H1 (cell line): ENCODE results near the gene ADNP. TPM values are rescaled to one million over a fixed set of nuclear protein-coding genes. Genes with fewer than 3 reads are reported as not detected.

Experiments
- CTCF ChIA-PET: fragments of 300-600 bp; sonication (Branson Sonifier 250); formaldehyde crosslinking; loops from one replicate; lab custom pipeline; 2021; ENCODE audit not compliant: partially characterized antibody; lab: Charles Lee
- POLR2A ChIA-PET: fragments of 300-600 bp; sonication (Branson Sonifier 250); formaldehyde crosslinking; loops from one replicate; lab custom pipeline; 2021; ENCODE audit warnings: inconsistent platforms; ENCODE audit not compliant: partially characterized antibody; lab: Charles Lee
- DNase-seq, 2 experiments: peaks; one replicate each; pipeline versions ENCODE4 v3.0.0 to v3.0.0-alpha.2; 2010 to 2022; ENCODE audit warnings: low spot score in 2 of 2, low read depth in 1 of 2, mixed read lengths in 1 of 2
- FAIRE-seq: peaks from 2 replicates; lab custom pipeline; 2011; peaks lifted over from hg19 to GRCh38; lab: Jason Lieb, UNC
- H2AFZ ChIP-seq: 2 replicates; pipeline ENCODE4 v1.8.1; 2012; ENCODE audit warnings: low read length, inconsistent platforms
- H2AK5ac ChIP-seq: 2 replicates; pipeline ENCODE4 v1.6.1; 2013; ENCODE audit warnings: low read depth, low read length
- H2BK120ac ChIP-seq: replicated peaks from 2 replicates; pipeline ENCODE3; 2013; ENCODE audit warnings: low read depth, low read length, inconsistent platforms
- H2BK12ac ChIP-seq: 2 replicates; pipeline ENCODE4 v1.6.1; 2013; ENCODE audit warnings: low read depth, low read length
- H2BK15ac ChIP-seq: 2 replicates; pipeline ENCODE4 v1.6.1; 2013; ENCODE audit warnings: low read length
- H2BK20ac ChIP-seq: 2 replicates; pipeline ENCODE4 v1.6.1; 2013; ENCODE audit warnings: low read length
- H2BK5ac ChIP-seq: 2 replicates; pipeline ENCODE4 v1.6.1; 2013; ENCODE audit warnings: low read depth, low read length
- H3K14ac ChIP-seq: 2 replicates; pipeline ENCODE4 v1.6.1; 2013; ENCODE audit warnings: inconsistent platforms; ENCODE audit not compliant: insufficient read length
- H3K18ac ChIP-seq: 2 replicates; pipeline ENCODE4 v1.6.1; 2013; ENCODE audit warnings: low read length; ENCODE audit errors: extremely low read depth
- H3K23ac ChIP-seq: 2 replicates; pipeline ENCODE4 v1.6.1; 2013; ENCODE audit warnings: inconsistent platforms; ENCODE audit not compliant: insufficient read length
- H3K23me2 ChIP-seq: 2 replicates; pipeline ENCODE4 v1.6.1; 2013; ENCODE audit warnings: low read depth, low read length
- H3K27ac ChIP-seq: 2 replicates; pipeline ENCODE4 v1.6.1; 2011; ENCODE audit warnings: low read depth, low read length, inconsistent platforms
- H3K27me3 ChIP-seq, 4 experiments: replicated peaks in 1 of 4; 1 replicate in 1 of 4; 2 replicates in 3 of 4; pipeline versions ENCODE4 v1.6.1 to v1.8.1; 2011 to 2013; ENCODE audit warnings: low read length in 3 of 4, mild to moderate bottlenecking in 3 of 4, inconsistent platforms in 2 of 4, mixed read lengths in 2 of 4, moderate library complexity in 1 of 4; ENCODE audit not compliant: control insufficient read depth in 3 of 4, insufficient read depth in 3 of 4; ENCODE audit errors: extremely low read depth in 1 of 4
- H3K36me3 ChIP-seq, 4 experiments: 2 replicates each; pipeline versions ENCODE4 v1.6.1 to v1.8.1; 2011 to 2013; ENCODE audit warnings: mild to moderate bottlenecking in 4 of 4, low read length in 3 of 4, moderate library complexity in 2 of 4, control low read depth in 1 of 4, inconsistent platforms in 1 of 4; ENCODE audit not compliant: insufficient read depth in 4 of 4, control insufficient read depth in 2 of 4
- H3K4ac ChIP-seq: replicated peaks from 2 replicates; pipeline ENCODE3; 2013; ENCODE audit warnings: low read length, low read depth, mixed read lengths, inconsistent platforms; ENCODE audit not compliant: insufficient read length
- H3K4me1 ChIP-seq, 4 experiments: replicated peaks in 1 of 4; 1 replicate in 1 of 4; 2 replicates in 3 of 4; pipeline versions ENCODE4 v1.6.1 to v1.8.1; 2011 to 2013; ENCODE audit warnings: low read length in 3 of 4, inconsistent platforms in 2 of 4, mixed read lengths in 1 of 4; ENCODE audit not compliant: insufficient read depth in 4 of 4, control insufficient read depth in 3 of 4
- H3K4me2 ChIP-seq, 2 experiments: 2 replicates each; pipeline versions ENCODE4 v1.6.1 to v1.8.1; 2011 to 2013; ENCODE audit warnings: low read depth in 2 of 2, low read length in 2 of 2, control low read depth in 1 of 2, inconsistent platforms in 1 of 2, mild to moderate bottlenecking in 1 of 2; ENCODE audit not compliant: insufficient read depth in 1 of 2
- H3K4me3 ChIP-seq, 4 experiments: fragments of 200-600, 300-600 bp in 1 of 4; sonication (generic), shearing (Covaris generic), sonication (Bioruptor Twin) in 1 of 4; 2 replicates each; pipeline versions ENCODE4 v1.5.1 to v1.8.1; 2011 to 2016; ENCODE audit warnings: low read length in 4 of 4, low read depth in 3 of 4, control low read depth in 2 of 4, inconsistent platforms in 2 of 4, mild to moderate bottlenecking in 2 of 4, mixed read lengths in 1 of 4, moderate library complexity in 1 of 4; ENCODE audit not compliant: insufficient read depth in 2 of 4; ENCODE audit errors: extremely low read depth in 1 of 4
- H3K56ac ChIP-seq: replicated peaks from 2 replicates; pipeline ENCODE3; 2013; ENCODE audit warnings: low read depth, mild to moderate bottlenecking, mixed read lengths, low read length, inconsistent platforms; ENCODE audit not compliant: insufficient read length
- H3K79me1 ChIP-seq: 2 replicates; pipeline ENCODE4 v1.6.1; 2013; ENCODE audit warnings: low read depth, low read length, control low read depth
- H3K79me2 ChIP-seq, 2 experiments: 2 replicates each; pipeline versions ENCODE4 v1.6.1 to v1.8.1; 2012 to 2013; ENCODE audit warnings: low read length in 2 of 2, mild to moderate bottlenecking in 2 of 2, inconsistent platforms in 1 of 2; ENCODE audit not compliant: insufficient read depth in 2 of 2, control insufficient read depth in 1 of 2
- H3K9ac ChIP-seq, 4 experiments: replicated peaks in 1 of 4; 1 replicate in 1 of 4; 2 replicates in 3 of 4; pipeline versions ENCODE4 v1.6.1 to v1.8.1; 2011 to 2013; ENCODE audit warnings: low read depth in 3 of 4, low read length in 3 of 4, control low read depth in 2 of 4, mild to moderate bottlenecking in 2 of 4, moderate library complexity in 2 of 4, inconsistent platforms in 1 of 4; ENCODE audit errors: extremely low read depth in 1 of 4
- H3K9me3 ChIP-seq, 2 experiments: 2 replicates each; pipeline versions ENCODE4 v1.6.1 to v1.8.1; 2012 to 2013; ENCODE audit warnings: mild to moderate bottlenecking in 2 of 2, moderate library complexity in 2 of 2, control low read depth in 1 of 2, inconsistent platforms in 1 of 2, low read depth in 1 of 2, low read length in 1 of 2, mixed read lengths in 1 of 2; ENCODE audit not compliant: insufficient read depth in 2 of 2
- H4K20me1 ChIP-seq, 2 experiments: replicated peaks in 1 of 2; 2 replicates each; pipeline versions ENCODE3 to v1.8.1; 2011 to 2013; ENCODE audit warnings: inconsistent platforms in 2 of 2, low read length in 2 of 2, mild to moderate bottlenecking in 1 of 2; ENCODE audit not compliant: insufficient read depth in 2 of 2, control insufficient read depth in 1 of 2
- H4K5ac ChIP-seq: 2 replicates; pipeline ENCODE4 v1.6.1; 2013; ENCODE audit warnings: low read length, low read depth, mixed read lengths, inconsistent platforms; ENCODE audit not compliant: insufficient read length
- H4K8ac ChIP-seq: 2 replicates; pipeline ENCODE4 v1.8.0; 2013; ENCODE audit warnings: mild to moderate bottlenecking, moderate library complexity, low read length, inconsistent platforms; ENCODE audit not compliant: insufficient read depth; ENCODE audit errors: extremely low read depth
- H4K91ac ChIP-seq: replicated peaks from 2 replicates; pipeline ENCODE3; 2013; ENCODE audit warnings: low read length, mixed read lengths, inconsistent platforms; ENCODE audit not compliant: insufficient read length
- E2F6 ChIP-seq: IDR thresholded peaks from 2 replicates; pipeline ENCODE4 v1.6.1; 2012; ENCODE audit warnings: inconsistent platforms
- GABPA ChIP-seq: IDR thresholded peaks from 2 replicates; pipeline ENCODE4 v1.6.1; 2011; ENCODE audit warnings: mild to moderate bottlenecking, low read length, moderate library complexity, borderline replicate concordance; ENCODE audit not compliant: insufficient read depth
- JUND ChIP-seq: IDR thresholded peaks from 2 replicates; pipeline ENCODE4 v1.6.1; 2011; ENCODE audit warnings: mild to moderate bottlenecking, improper control_type of control experiment, low read length
- MAFK ChIP-seq: IDR thresholded peaks from 2 replicates; pipeline ENCODE4 v1.6.1; 2012; ENCODE audit warnings: low read depth, mild to moderate bottlenecking, improper control_type of control experiment, low read length
- MAX ChIP-seq: IDR thresholded peaks from 2 replicates; pipeline ENCODE4 v1.6.1; 2012; ENCODE audit warnings: inconsistent platforms
- NRF1 ChIP-seq: IDR thresholded peaks from 2 replicates; pipeline ENCODE4 v1.6.1; 2011; ENCODE audit warnings: mild to moderate bottlenecking, low read depth, low read length, improper control_type of control experiment
- RBBP5 ChIP-seq: IDR thresholded peaks from 2 replicates; pipeline ENCODE4 v1.7.1; 2012; ENCODE audit warnings: low read depth, mild to moderate bottlenecking, inconsistent platforms, low read length, moderate library complexity, borderline replicate concordance
- SIX5 ChIP-seq: IDR thresholded peaks from 2 replicates; pipeline ENCODE4 v1.6.1; 2011; ENCODE audit warnings: mild to moderate bottlenecking, low read depth, low read length
- SP1 ChIP-seq: IDR thresholded peaks from 2 replicates; pipeline ENCODE4 v1.6.1; 2011; ENCODE audit warnings: low read depth, low read length
- SP4 ChIP-seq: IDR thresholded peaks from 2 replicates; pipeline ENCODE4 v1.6.1; 2012; ENCODE audit warnings: low read length, inconsistent platforms
- WGBS, 2 experiments: shearing (Covaris generic) in 1 of 2; methylation state at CpG; one replicate each; pipeline versions ENCODE4 v1.1.6 to v1.1.7; 2013 to 2015; ENCODE audit warnings: low lambda C conversion rate in 2 of 2, mixed read lengths in 2 of 2, inconsistent platforms in 1 of 2, low coverage in 1 of 2, missing lambda C conversion rate in 1 of 2; ENCODE audit not compliant: insufficient replicate concordance in 2 of 2, insufficient coverage in 1 of 2, insufficient read length in 1 of 2; ENCODE audit errors: extremely low coverage in 1 of 2, missing lambda C conversion rate in 1 of 2; 5-methylcytosine and 5-hydroxymethylcytosine counted together
- polyA plus RNA-seq, 7 experiments: library from polyadenylated mRNA; depleted of rRNA in 3 of 7; stranded (reverse) in 5 of 7; unstranded in 2 of 7; fragments of >200 nt in 5 of 7; fragments of 200-250 nt in 2 of 7; gene quantifications; 1 replicate in 5 of 7; 2 replicates in 1 of 7; 4 replicates in 1 of 7; pipeline versions ENCODE4 v1.2.1 to v1.2.3, GENCODE V29; 2011 to 2013; ENCODE audit warnings: missing spikeins in 2 of 7, mixed read lengths in 2 of 7
- total RNA-seq: library from RNA; stranded (reverse); fragmentation: NEBNext Ultra II Directional; extraction: Animal tissue kit (Norgen Biotek cat#: 25700); gene quantifications from 2 replicates; pipeline ENCODE4 v1.2.1, GENCODE V29; 2021

ADNP gene
- total and polyA plus RNA-seq, 2 of the 8 experiments (the other 6 are each of a cell fraction or from before 2014, with no cell fraction given), result 31.6 to 123 TPM

- DNase-seq, result peak; percentile 38 to 78
- TF ChIP-seq NRF1, result no peak
- TF ChIP-seq SP4, result no peak
- peak; percentile 41; the same call in 1 of the 2 replicates for TF ChIP-seq SP1
- no peak for TF ChIP-seq MAFK
- peak; percentile 94 for TF ChIP-seq GABPA
- 0 out of 2 replicates have a peak, but pooled peaks have one; percentile 61 for TF ChIP-seq MAX
- TF ChIP-seq SIX5, result peak; percentile 50
- no peak for TF ChIP-seq E2F6
- peak; percentile 97 for TF ChIP-seq JUND
- TF ChIP-seq RBBP5, result peak; percentile 49; the same call in 1 of the 2 replicates
Measured at GRCh38 chr20:50958615-50959542, 27.6 kb upstream of the ADNP start, which contains the start of gene MOCS3. MOCS3 (plus strand) TSS chr20:50958818; CDS start chr20:50958843, 25 bp downstream.

More at GRCh38 chr20:50958615-50959542, 27.6 kb upstream of the ADNP start, which contains the start of gene MOCS3:
- Histone ChIP-seq H2AK5ac (peak within 1 kb of the TSS; percentile 94; the same call in 1 of the 2 replicates), H4K5ac (peak within 1 kb of the TSS; percentile 93), H2BK15ac (no peak within 1 kb of the TSS), H3K9ac (peak within 1 kb of the TSS; percentile 78 to 97 (median 86)), H3K27me3 (no peaks in the 10 kb centered on the region), H3K14ac (no peak within 1 kb of the TSS), H2BK120ac (no peak within 1 kb of the TSS), H4K91ac (peak within 1 kb of the TSS; percentile 65), H3K9me3 (no peaks in the 10 kb centered on the region), H3K27ac (peak within 1 kb of the TSS; percentile 98), H3K79me1 (peaks cover 8% of the 10 kb centered on the region; the same call in 1 of the 2 replicates), H3K23ac (no peak within 1 kb of the TSS), H3K18ac (no peak within 1 kb of the TSS), H3K56ac (peak within 1 kb of the TSS; percentile 40), H2BK5ac (peak within 1 kb of the TSS; percentile 91), H3K4ac (peak within 1 kb of the TSS; percentile 80), H3K4me2 (peak within 1 kb of the TSS; percentile 96 to 98), H3K23me2 (peaks cover 15% of the 10 kb centered on the region), H2BK12ac (peak within 1 kb of the TSS; percentile 18; the same call in 1 of the 2 replicates), H4K8ac (peak within 1 kb of the TSS; percentile 97), H3K4me1 (peaks cover 4 to 8% (median 6%) of the 10 kb centered on the region in 4 experiments), H2AFZ (peak within 1 kb of the TSS; percentile 95), H3K36me3 (peaks cover under 1 to 11% (median 2%) of the 10 kb centered on the region in 4 experiments; a peak in 4 of 8 replicates), H2BK20ac (no peak within 1 kb of the TSS), H4K20me1 (peaks cover 16 to 20% of the 10 kb centered on the region in 2 experiments), H3K4me3 (peak within 1 kb of the TSS; percentile 77 to 99 (median 94)), H3K79me2 (peaks cover 23 to 67% of the 10 kb centered on the region in 2 experiments)
- ChIA-PET CTCF (interaction anchor here (1.2 to 2.4 kb wide), 4 partner anchors 10 to 165 kb away, joined by 4 to 6 read pairs (median 5); no protein-coding TSS in a partner anchor), POLR2A (interaction anchor here (0.6 to 2.7 kb wide), 22 partner anchors 9 to 841 kb away, joined by 3 to 44 read pairs (median 4); partner anchors contain the start of genes ADNP and BCAS4)
- WGBS, 2 experiments, result 3% methylated on average over 66 of the region's 67 CpGs; no CpG with 5 or more reads in 1 of the 2 experiments
- no peak for FAIRE-seq
